ENCODE measurements around the gene TACC2. TPM values are rescaled to one million over a fixed set of nuclear protein-coding genes. Genes with fewer than 3 reads are reported as not detected.
"Not testable (repeated sequence)": the region's sequence is repeated elsewhere in the genome, so short reads cannot be mapped to it uniquely, and the experiment has no call there.

Gene TACC2
- total RNA-seq, 2 donors from 2014 or later = 0.19 TPM; not detected in 1

GRCh38 chr10:122021379-122021778 lies 32.4 kb downstream of the TACC2 start:
- peaks cover 0 to 2% of the 10 kb centered on the region in 2 donors for H3K9me3 Mint-ChIP-seq
- H3K4me1 Mint-ChIP-seq (ENCODE audit: low read depth) = no peaks in the 10 kb centered on the region
- peaks cover 8% of the 10 kb centered on the region for H3K27me3 Mint-ChIP-seq (ENCODE audit: low read depth)
- H3K27ac Mint-ChIP-seq = no peak overlapping the region
- no peaks in the 10 kb centered on the region for H3K36me3 Mint-ChIP-seq (ENCODE audit: insufficient read depth in 2 of 2)
- no peak for ATAC-seq (replicated peaks in 1 of 2)
- no peak for DNase-seq
- no peak overlapping the region for H3K4me3 Mint-ChIP-seq

- ATAC-seq (replicated peaks in 1 of 2) (no peak), DNase-seq (no peak)
- Mint-ChIP-seq H3K27me3 (ENCODE audit: low read depth) (peaks cover 4% of the 10 kb centered on the region), H3K27ac (no peak overlapping the region), H3K36me3 (ENCODE audit: insufficient read depth in 2 of 2) (no peaks in the 10 kb centered on the region), H3K4me1 (ENCODE audit: low read depth) (no peaks in the 10 kb centered on the region), H3K9me3 (peaks cover 0 to 2% of the 10 kb centered on the region in 2 donors), H3K4me3 (no peak overlapping the region)
These were observed 32.9 kb downstream of the TACC2 start for GRCh38 chr10:122021828-122022227.

- no peaks in the 10 kb centered on the region for H3K36me3 Mint-ChIP-seq (ENCODE audit: insufficient read depth in 2 of 2)
- no peak overlapping the region for H3K4me3 Mint-ChIP-seq
- ATAC-seq (replicated peaks in 1 of 2) (no peak), DNase-seq (no peak)
- peaks cover 0 to 2% of the 10 kb centered on the region in 2 donors for H3K9me3 Mint-ChIP-seq
- no peaks in the 10 kb centered on the region for H3K4me1 Mint-ChIP-seq (ENCODE audit: low read depth)
- H3K27me3 Mint-ChIP-seq (ENCODE audit: low read depth) = no peaks in the 10 kb centered on the region
- no peak overlapping the region for H3K27ac Mint-ChIP-seq
These were observed 33.3 kb downstream of the TACC2 start for GRCh38 chr10:122022276-122022675.

- H3K9me3 Mint-ChIP-seq; H3K4me3 Mint-ChIP-seq; H3K27ac Mint-ChIP-seq; H3K27me3 Mint-ChIP-seq (ENCODE audit: low read depth); H3K4me1 Mint-ChIP-seq (ENCODE audit: low read depth); ATAC-seq (replicated peaks in 1 of 2); DNase-seq; H3K36me3 Mint-ChIP-seq (ENCODE audit: insufficient read depth in 2 of 2): not testable (repeated sequence)
These were observed 34.3 kb downstream of the TACC2 start for GRCh38 chr10:122023257-122023656.

GRCh38 chr10:122029499-122030199 lies 40.7 kb downstream of the TACC2 start:
- Mint-ChIP-seq H3K9me3 (no peaks in the 10 kb centered on the region), H3K4me3 (no peak overlapping the region), H3K27ac (no peak overlapping the region), H3K36me3 (ENCODE audit: insufficient read depth in 2 of 2) (peaks cover 0 to 1% of the 10 kb centered on the region in 2 donors), H3K27me3 (ENCODE audit: low read depth) (peaks cover 14% of the 10 kb centered on the region), H3K4me1 (ENCODE audit: low read depth) (no peaks in the 10 kb centered on the region)
- no peak for DNase-seq
- no peak for ATAC-seq (replicated peaks in 1 of 2)

DNA sequence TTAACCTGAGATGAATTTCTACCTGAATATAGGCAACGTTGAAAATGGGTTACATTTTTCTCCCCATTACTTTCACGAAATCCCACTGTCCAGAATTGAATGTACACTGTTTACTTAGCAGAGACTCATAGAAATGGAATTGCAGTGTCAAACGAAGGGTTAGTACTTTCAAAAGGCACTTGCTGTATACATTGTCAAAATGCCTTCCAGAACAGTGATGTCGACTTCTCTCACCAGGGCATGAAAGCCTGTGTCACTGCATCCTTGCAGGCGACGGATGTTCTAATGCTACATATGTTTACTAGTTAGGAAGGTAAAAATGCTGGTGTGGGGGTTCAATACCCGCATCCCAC lies 41.2 kb downstream of the TACC2 start:
- ATAC-seq (replicated peaks in 1 of 2) = no peak
- Mint-ChIP-seq H3K27me3 (ENCODE audit: low read depth) (peaks cover 14% of the 10 kb centered on the region), H3K36me3 (ENCODE audit: insufficient read depth in 2 of 2) (peaks cover 0 to 1% of the 10 kb centered on the region in 2 donors), H3K4me3 (no peak overlapping the region), H3K9me3 (no peaks in the 10 kb centered on the region), H3K27ac (no peak overlapping the region), H3K4me1 (ENCODE audit: low read depth) (no peaks in the 10 kb centered on the region)
- no peak for DNase-seq

DNA sequence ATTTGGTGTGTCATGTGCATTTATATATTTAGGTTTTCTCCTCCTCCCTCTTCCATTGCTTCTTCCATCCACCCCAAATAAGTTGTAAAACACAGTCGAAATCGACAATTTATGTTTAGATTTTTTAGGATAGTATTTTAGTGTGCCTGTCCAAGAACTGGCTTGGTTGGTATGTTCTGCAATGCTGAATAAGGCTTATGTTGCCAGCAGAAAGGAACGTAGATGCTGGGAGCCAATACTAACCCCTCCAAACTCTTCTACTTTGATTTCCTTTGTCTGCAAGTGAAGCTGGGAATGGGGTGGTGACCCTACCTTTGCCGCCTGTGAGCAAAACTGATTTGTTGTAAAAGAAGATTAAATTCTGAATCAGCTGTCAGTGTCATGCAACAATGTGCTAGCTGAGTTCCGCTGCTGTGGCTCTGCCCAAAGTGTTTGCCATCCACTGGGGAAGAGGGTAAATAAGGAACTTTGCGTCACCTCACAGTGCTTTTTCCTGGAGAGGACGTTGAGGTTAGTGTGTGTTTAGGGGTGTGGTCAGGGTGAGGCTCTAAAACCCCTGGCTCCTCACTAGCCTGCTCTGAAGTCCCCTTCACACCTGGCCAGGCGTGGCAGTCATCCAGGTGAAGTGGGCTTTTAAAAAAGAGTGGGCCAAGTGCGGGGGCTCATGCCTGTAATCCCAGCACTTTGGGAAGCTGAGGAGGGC lies 44.4 kb downstream of the TACC2 start:
- no peaks in the 10 kb centered on the region for H3K4me1 Mint-ChIP-seq (ENCODE audit: low read depth)
- H3K4me3 Mint-ChIP-seq = no peak overlapping the region
- peaks cover 0 to 1% of the 10 kb centered on the region in 2 donors for H3K36me3 Mint-ChIP-seq (ENCODE audit: insufficient read depth in 2 of 2)
- H3K27ac Mint-ChIP-seq = no peak overlapping the region
- no peaks in the 10 kb centered on the region for H3K9me3 Mint-ChIP-seq
- ATAC-seq (replicated peaks in 1 of 2) = no peak
- peaks cover 28% of the 10 kb centered on the region for H3K27me3 Mint-ChIP-seq (ENCODE audit: low read depth)
- DNase-seq = no peak

DNA sequence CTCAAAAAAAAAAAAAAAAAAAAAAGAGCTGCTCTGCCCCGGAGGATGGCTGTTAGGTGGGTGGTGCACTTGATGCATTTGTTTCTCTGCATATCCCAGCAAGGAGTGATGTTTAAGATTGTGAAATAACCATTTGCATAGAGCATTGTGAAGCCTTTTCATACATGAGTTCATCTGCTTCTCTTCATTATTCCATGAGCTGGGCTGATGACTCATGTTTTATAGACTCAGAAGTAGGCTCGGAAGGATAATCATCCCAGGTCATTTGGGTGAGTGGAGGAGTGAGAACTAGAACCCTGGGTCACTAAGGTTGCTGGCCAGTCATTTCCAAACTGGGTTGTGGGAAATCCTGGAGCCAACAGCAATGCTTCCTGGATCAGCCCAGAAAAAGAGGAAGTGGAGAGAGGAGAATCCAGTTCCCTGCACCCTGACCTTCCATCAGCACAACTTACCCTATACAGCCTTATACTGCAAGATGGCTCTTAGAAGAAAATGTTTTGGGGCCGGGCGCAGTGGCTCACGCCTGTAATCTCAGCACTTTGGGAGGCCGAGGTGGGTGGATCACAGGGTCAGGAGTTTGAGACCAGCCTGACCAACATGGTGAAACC lies 45.3 kb downstream of the TACC2 start:
- peaks cover 0 to 1% of the 10 kb centered on the region in 2 donors for H3K36me3 Mint-ChIP-seq (ENCODE audit: insufficient read depth in 2 of 2)
- H3K9me3 Mint-ChIP-seq = no peaks in the 10 kb centered on the region
- no peak overlapping the region for H3K4me3 Mint-ChIP-seq
- ATAC-seq (replicated peaks in 1 of 2) (no peak), DNase-seq (no peak)
- H3K27me3 Mint-ChIP-seq (ENCODE audit: low read depth) = peaks cover 36% of the 10 kb centered on the region
- no peak overlapping the region for H3K27ac Mint-ChIP-seq
- H3K4me1 Mint-ChIP-seq (ENCODE audit: low read depth) = no peaks in the 10 kb centered on the region

DNA sequence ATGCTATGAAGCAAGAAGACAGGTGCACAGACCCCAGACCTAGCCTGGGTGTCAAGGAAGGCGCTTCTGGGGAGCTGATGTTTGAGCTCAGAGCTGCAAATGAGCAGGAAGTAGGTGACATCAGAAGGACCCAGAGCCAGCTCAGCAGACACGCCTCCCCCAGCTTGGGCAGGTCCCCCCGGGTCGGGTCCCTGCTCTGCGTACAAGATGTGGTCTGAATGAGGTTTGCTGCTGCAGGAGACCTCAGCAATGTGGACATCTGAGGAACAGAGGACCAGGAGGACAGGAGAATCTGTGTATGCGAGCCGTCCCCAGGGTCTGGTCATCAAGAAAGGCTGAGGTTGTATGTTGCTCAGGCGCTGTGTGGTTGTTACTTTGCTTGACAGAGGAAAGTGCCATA lies 51.8 kb downstream of the TACC2 start:
- H3K4me3 Mint-ChIP-seq = no peak overlapping the region
- peaks cover 45% of the 10 kb centered on the region for H3K27me3 Mint-ChIP-seq (ENCODE audit: low read depth)
- no peaks in the 10 kb centered on the region for H3K4me1 Mint-ChIP-seq (ENCODE audit: low read depth)
- DNase-seq = no peak
- no peak overlapping the region for H3K27ac Mint-ChIP-seq
- ATAC-seq (replicated peaks in 1 of 2) = no peak
- no peaks in the 10 kb centered on the region for H3K9me3 Mint-ChIP-seq
- no peaks in the 10 kb centered on the region for H3K36me3 Mint-ChIP-seq (ENCODE audit: insufficient read depth in 2 of 2)

GRCh38 chr10:122042836-122043235 lies 53.9 kb downstream of the TACC2 start:
- Mint-ChIP-seq H3K27ac (no peak overlapping the region), H3K9me3 (no peaks in the 10 kb centered on the region), H3K27me3 (ENCODE audit: low read depth) (peaks cover 36% of the 10 kb centered on the region), H3K36me3 (ENCODE audit: insufficient read depth in 2 of 2) (no peaks in the 10 kb centered on the region), H3K4me3 (no peak overlapping the region), H3K4me1 (ENCODE audit: low read depth) (no peaks in the 10 kb centered on the region)
- no peak for ATAC-seq (replicated peaks in 1 of 2)
- no peak for DNase-seq

- no peak for ATAC-seq (replicated peaks in 1 of 2)
- H3K4me1 Mint-ChIP-seq (ENCODE audit: low read depth) = no peaks in the 10 kb centered on the region
- no peak overlapping the region for H3K27ac Mint-ChIP-seq
- no peaks in the 10 kb centered on the region for H3K9me3 Mint-ChIP-seq
- no peaks in the 10 kb centered on the region for H3K36me3 Mint-ChIP-seq (ENCODE audit: insufficient read depth in 2 of 2)
- DNase-seq = no peak
- peaks cover 24% of the 10 kb centered on the region for H3K27me3 Mint-ChIP-seq (ENCODE audit: low read depth)
- H3K4me3 Mint-ChIP-seq = no peak overlapping the region
These were observed 55.2 kb downstream of the TACC2 start for GRCh38 chr10:122044045-122044661.

DNA sequence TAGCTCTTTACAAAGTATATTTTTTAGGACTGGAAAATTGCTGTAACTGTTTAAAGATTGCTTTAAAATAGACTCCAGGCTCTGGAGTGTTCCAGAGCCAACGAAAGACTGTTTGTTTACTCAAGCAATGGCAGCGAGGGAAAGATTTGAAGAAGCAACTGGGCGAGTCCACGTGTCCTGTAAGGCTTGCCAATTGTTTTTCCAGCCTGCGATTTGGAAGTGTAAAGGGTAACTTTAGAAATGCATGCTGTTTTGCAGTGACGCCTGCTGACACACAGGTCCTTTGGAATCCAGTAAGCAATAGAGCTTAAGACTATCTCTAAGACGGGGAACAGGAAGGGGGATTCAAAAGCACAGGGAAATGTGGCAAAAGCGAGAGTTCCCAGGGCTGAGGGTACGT lies 55.8 kb downstream of the TACC2 start:
- Mint-ChIP-seq H3K4me1 (ENCODE audit: low read depth) (no peaks in the 10 kb centered on the region), H3K4me3 (no peak overlapping the region), H3K36me3 (ENCODE audit: insufficient read depth in 2 of 2) (no peaks in the 10 kb centered on the region), H3K9me3 (no peaks in the 10 kb centered on the region), H3K27ac (no peak overlapping the region), H3K27me3 (ENCODE audit: low read depth) (peaks cover 21% of the 10 kb centered on the region)
- ATAC-seq (replicated peaks in 1 of 2) = no peak
- no peak for DNase-seq

DNA sequence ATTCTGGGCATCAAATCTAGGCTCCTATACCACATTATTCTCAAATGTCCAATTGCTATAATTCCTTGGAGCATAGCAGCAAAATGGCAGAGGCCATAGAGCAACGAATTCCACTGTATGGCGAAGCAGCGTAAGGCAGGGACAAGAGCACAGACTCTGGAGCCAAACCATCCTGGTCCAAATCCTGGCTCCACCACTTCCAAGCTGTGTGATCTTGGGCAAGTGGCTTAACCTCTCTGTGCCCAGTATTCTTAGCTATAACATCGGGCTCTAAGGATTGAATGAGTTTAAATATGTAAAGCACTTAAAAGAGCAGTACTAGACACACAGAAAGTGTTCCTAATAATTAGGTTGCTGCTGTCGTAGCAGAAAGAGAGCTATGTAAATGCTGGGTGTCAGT lies 56.2 kb downstream of the TACC2 start:
- H3K27ac Mint-ChIP-seq = no peak overlapping the region
- DNase-seq = no peak
- ATAC-seq (replicated peaks in 1 of 2) = no peak
- H3K4me1 Mint-ChIP-seq (ENCODE audit: low read depth) = no peaks in the 10 kb centered on the region
- no peaks in the 10 kb centered on the region for H3K36me3 Mint-ChIP-seq (ENCODE audit: insufficient read depth in 2 of 2)
- H3K27me3 Mint-ChIP-seq (ENCODE audit: low read depth) = peaks cover 21% of the 10 kb centered on the region
- no peak overlapping the region for H3K4me3 Mint-ChIP-seq
- no peaks in the 10 kb centered on the region for H3K9me3 Mint-ChIP-seq
